ENCODE measurements around the gene ZNF532. TPM values are rescaled to one million over a fixed set of nuclear protein-coding genes. Genes with fewer than 3 reads are reported as not detected.

Gene ZNF532
- total and polyA plus RNA-seq, 2 of the 13 experiments (the other 11 are each of a cell fraction or from before 2014, with no cell fraction given), result not detected

DNA sequence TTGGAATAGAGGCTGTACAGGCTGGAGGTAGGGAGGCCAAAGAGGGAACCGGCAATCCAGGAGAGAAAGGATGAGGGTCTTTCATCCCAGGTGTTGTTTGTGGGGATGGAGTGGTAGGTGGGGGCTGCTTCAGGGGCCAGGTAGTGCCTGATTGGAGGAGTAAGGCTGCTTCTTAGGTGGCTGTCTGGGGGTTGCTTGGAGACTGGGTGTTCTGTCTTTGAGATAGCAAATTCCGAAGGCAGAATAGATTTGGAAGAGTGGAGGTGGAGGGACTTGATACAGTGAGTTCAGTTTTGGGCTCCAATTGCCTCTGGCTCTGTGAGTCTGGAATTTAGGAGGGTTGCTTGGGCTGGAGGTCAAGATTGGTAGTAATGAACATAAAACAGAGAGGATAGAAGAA lies 5.9 kb downstream of the ZNF532 start:
- H3K4me1 ChIP-seq (ENCODE audit: insufficient read depth, low read length), result no peaks in the 10 kb centered on the region
- H2AFZ ChIP-seq (ENCODE audit: low read length), result no peak overlapping the region
- H3K27ac ChIP-seq (ENCODE audit: extremely low read length, insufficient read depth, low read length), result no peak overlapping the region
- ATAC-seq (no peak), FAIRE-seq (no peak), DNase-seq (ENCODE audit: low spot score) (no peak)
- ChIA-PET POLR2A (no interaction called here), CTCF (ENCODE audit: low intra/inter-chr PET ratio, low total read pairs) (no interaction called here)
- WGBS (ENCODE audit: low lambda C conversion rate), result 0% methylated on average over 2 of the region's 2 CpGs
- no peaks in the 10 kb centered on the region for H3K79me2 ChIP-seq (ENCODE audit: insufficient read depth, low read length)
- peaks cover 2 to 37% of the 10 kb centered on the region in 2 experiments for H3K27me3 ChIP-seq (ENCODE audit: control insufficient read depth in 1 of 2, insufficient read depth in 2 of 2, low read length in 2 of 2)
- no peak overlapping the region for H3K9ac ChIP-seq (ENCODE audit: insufficient read depth, low read depth, low read length)
- H3K4me3 ChIP-seq (replicated peaks in 1 of 3; ENCODE audit: insufficient read depth in 1 of 3, low read depth in 2 of 3, low read length in 3 of 3), result no peak overlapping the region
- no peaks in the 10 kb centered on the region for H3K9me3 ChIP-seq (ENCODE audit: low read length)
- no peaks in the 10 kb centered on the region for H4K20me1 ChIP-seq (ENCODE audit: insufficient read depth, low read length)
- H3K36me3 ChIP-seq (replicated peaks in 1 of 2; ENCODE audit: control insufficient read depth in 1 of 2, insufficient read depth in 2 of 2, low read length in 2 of 2), result no peaks in the 10 kb centered on the region
- in situ Hi-C loops (cut with HindIII; ENCODE audit: extremely low pct_ligation_motif_present, low pct_unique_long_range_greater_than_20kb) (no loop called here), intact Hi-C loops (cut with micrococcal nuclease; ENCODE audit: unreplicated experiment) (no loop called here)
- BruUV-seq (replicated peaks), result no TSS peak
- H3K4me2 ChIP-seq (ENCODE audit: low read depth, low read length), result no peak overlapping the region
- TF ChIP-seq HNRNPLL (IDR thresholded peaks at IDR 0.05; ENCODE audit: low read depth, low read length, poor library complexity, severe bottlenecking) (no peak), YEATS2 (CRISPR knock-in tag; IDR thresholded peaks at IDR 0.05; ENCODE audit: borderline replicate concordance) (no peak), HNRNPH1 (optimal IDR thresholded peaks at IDR 0.05; ENCODE audit: low read depth, low read length) (no peak), ZNF431 (CRISPR knock-in tag; IDR thresholded peaks at IDR 0.05; ENCODE audit: borderline replicate concordance, low read depth) (no peak), FOXO1 (CRISPR knock-in tag; IDR thresholded peaks at IDR 0.05) (no peak), TMF1 (CRISPR knock-in tag; IDR thresholded peaks at IDR 0.05; ENCODE audit: low read depth) (no peak), SIN3B (IDR thresholded peaks at IDR 0.05; ENCODE audit: low read length) (no peak), ZNF891 (CRISPR knock-in tag; IDR thresholded peaks at IDR 0.05) (no peak), ZNF709 (CRISPR knock-in tag; IDR thresholded peaks at IDR 0.05) (no peak), FIP1L1 (IDR thresholded peaks at IDR 0.05; ENCODE audit: borderline replicate concordance, insufficient read depth, low read depth, low read length) (no peak), AKAP8 (CRISPR knock-in tag; IDR thresholded peaks at IDR 0.05) (no peak), ZSCAN9 (CRISPR knock-in tag; IDR thresholded peaks at IDR 0.05; ENCODE audit: borderline replicate concordance) (no peak)
- TF ChIP-seq, protein P1, sequence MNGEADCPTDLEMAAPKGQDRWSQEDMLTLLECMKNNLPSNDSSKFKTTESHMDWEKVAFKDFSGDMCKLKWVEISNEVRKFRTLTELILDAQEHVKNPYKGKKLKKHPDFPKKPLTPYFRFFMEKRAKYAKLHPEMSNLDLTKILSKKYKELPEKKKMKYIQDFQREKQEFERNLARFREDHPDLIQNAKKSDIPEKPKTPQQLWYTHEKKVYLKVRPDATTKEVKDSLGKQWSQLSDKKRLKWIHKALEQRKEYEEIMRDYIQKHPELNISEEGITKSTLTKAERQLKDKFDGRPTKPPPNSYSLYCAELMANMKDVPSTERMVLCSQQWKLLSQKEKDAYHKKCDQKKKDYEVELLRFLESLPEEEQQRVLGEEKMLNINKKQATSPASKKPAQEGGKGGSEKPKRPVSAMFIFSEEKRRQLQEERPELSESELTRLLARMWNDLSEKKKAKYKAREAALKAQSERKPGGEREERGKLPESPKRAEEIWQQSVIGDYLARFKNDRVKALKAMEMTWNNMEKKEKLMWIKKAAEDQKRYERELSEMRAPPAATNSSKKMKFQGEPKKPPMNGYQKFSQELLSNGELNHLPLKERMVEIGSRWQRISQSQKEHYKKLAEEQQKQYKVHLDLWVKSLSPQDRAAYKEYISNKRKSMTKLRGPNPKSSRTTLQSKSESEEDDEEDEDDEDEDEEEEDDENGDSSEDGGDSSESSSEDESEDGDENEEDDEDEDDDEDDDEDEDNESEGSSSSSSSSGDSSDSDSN (CRISPR knock-in tag; IDR thresholded peaks at IDR 0.05), result no peak
- TF ChIP-seq, protein P2, sequence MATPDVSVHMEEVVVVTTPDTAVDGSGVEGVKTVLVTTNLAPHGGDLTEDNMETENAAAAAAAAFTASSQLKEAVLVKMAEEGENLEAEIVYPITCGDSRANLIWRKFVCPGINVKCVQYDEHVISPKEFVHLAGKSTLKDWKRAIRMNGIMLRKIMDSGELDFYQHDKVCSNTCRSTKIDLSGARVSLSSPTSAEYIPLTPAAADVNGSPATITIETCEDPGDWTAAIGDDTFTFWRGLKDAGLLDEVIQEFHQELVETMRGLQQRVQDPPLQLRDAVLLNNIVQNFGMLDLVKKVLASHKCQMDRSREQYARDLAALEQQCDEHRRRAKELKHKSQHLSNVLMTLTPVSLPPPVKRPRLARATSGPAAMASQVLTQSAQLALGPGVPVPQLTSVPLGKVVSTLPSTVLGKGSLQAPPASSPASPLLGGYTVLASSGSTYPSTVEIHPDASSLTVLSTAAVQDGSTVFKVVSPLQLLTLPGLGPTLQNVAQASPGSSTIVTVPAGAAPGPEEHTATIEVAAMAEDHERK (CRISPR knock-in tag; IDR thresholded peaks at IDR 0.05; ENCODE audit: low read depth), result no peak
- TF ChIP-seq, protein P3, sequence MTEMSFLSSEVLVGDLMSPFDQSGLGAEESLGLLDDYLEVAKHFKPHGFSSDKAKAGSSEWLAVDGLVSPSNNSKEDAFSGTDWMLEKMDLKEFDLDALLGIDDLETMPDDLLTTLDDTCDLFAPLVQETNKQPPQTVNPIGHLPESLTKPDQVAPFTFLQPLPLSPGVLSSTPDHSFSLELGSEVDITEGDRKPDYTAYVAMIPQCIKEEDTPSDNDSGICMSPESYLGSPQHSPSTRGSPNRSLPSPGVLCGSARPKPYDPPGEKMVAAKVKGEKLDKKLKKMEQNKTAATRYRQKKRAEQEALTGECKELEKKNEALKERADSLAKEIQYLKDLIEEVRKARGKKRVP (CRISPR knock-in tag; IDR thresholded peaks at IDR 0.05), result no peak
